ENCODE data around the gene NRIP3. TPM values are rescaled to one million over a fixed set of nuclear protein-coding genes. Genes with fewer than 3 reads are reported as not detected.

NRIP3 gene
- total and polyA plus RNA-seq, 2 of the 13 experiments (the other 11 are each of a cell fraction or from before 2014, with no cell fraction given), result 0.04 to 0.07 TPM

DNA sequence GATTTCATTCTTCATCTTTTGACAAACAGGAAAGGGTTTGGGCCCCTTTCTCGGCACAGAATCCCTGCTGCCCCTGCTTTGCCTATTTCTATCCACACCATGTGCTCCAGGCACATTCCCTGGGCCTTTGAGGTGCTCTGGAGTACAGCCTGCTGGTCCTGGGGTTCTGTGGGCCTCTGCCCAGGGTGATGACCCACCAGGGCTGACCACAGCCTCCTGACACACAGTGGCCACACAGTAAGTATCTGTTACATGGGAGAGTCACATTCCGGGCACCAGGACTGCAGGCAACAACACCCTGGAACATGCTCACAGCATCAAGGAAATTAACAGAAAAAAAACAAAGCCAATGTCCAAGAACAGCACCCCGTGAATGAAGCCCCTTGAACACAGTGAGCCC, 48.5 kb upstream of the NRIP3 start:
- in situ Hi-C loops (cut with HindIII; ENCODE audit: extremely low pct_ligation_motif_present, low pct_unique_long_range_greater_than_20kb) (no loop called here), intact Hi-C loops (cut with micrococcal nuclease; ENCODE audit: unreplicated experiment) (no loop called here)
- TF ChIP-seq ZFP90 (CRISPR knock-in tag; IDR thresholded peaks at IDR 0.05; ENCODE audit: borderline replicate concordance) (no peak), TOPORS (CRISPR knock-in tag; IDR thresholded peaks at IDR 0.05) (no peak), ZNF777 (CRISPR knock-in tag; IDR thresholded peaks at IDR 0.05) (no peak), SMC3 (IDR thresholded peaks at IDR 0.05; ENCODE audit: low read length) (no peak), RERE (CRISPR knock-in tag; IDR thresholded peaks at IDR 0.05; ENCODE audit: low read depth) (no peak), RFX1 (IDR thresholded peaks at IDR 0.05) (no peak), FOXJ3 (CRISPR knock-in tag; IDR thresholded peaks at IDR 0.05; ENCODE audit: borderline replicate concordance) (no peak), DR1 (CRISPR knock-in tag; IDR thresholded peaks at IDR 0.05) (no peak), ZFP36 (IDR thresholded peaks at IDR 0.05; ENCODE audit: borderline replicate concordance, low read depth, low read length, partially characterized antibody) (no peak), SYNCRIP (IDR thresholded peaks at IDR 0.05; ENCODE audit: insufficient read depth, low read depth, low read length) (no peak), ZNF432 (CRISPR knock-in tag; IDR thresholded peaks at IDR 0.05; ENCODE audit: borderline replicate concordance) (no peak), ZNF160 (CRISPR knock-in tag; IDR thresholded peaks at IDR 0.05) (no peak), IKZF1 (IDR thresholded peaks at IDR 0.05) (no peak), CBFB (CRISPR knock-in tag; IDR thresholded peaks at IDR 0.05) (no peak), KDM5B (CRISPR knock-in tag; IDR thresholded peaks at IDR 0.05; ENCODE audit: borderline replicate concordance) (no peak)
- TF ChIP-seq, protein P1, sequence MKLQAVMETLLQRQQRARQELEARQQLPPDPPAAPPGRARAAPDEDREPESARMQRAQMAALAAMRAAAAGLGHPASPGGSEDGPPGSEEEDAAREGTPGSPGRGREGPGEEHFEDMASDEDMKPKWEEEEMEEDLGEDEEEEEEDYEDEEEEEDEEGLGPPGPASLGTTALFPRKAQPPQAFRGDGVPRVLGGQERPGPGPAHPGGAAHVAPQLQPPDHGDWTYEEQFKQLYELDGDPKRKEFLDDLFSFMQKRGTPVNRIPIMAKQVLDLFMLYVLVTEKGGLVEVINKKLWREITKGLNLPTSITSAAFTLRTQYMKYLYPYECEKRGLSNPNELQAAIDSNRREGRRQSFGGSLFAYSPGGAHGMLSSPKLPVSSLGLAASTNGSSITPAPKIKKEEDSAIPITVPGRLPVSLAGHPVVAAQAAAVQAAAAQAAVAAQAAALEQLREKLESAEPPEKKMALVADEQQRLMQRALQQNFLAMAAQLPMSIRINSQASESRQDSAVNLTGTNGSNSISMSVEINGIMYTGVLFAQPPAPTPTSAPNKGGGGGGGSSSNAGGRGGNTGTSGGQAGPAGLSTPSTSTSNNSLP (IDR thresholded peaks at IDR 0.05; ENCODE audit: low read depth, low read length), result no peak

More for the DNA sequence above, 48.5 kb upstream of the NRIP3 start:
- Histone ChIP-seq H3K27ac (ENCODE audit: extremely low read length, insufficient read depth, low read length) (no peak overlapping the region), H3K9me3 (ENCODE audit: low read length) (no peaks in the 10 kb centered on the region), H3K4me2 (ENCODE audit: low read depth, low read length) (no peak overlapping the region), H3K79me2 (ENCODE audit: insufficient read depth, low read length) (no peaks in the 10 kb centered on the region), H3K9ac (ENCODE audit: insufficient read depth, low read depth, low read length) (no peak overlapping the region), H4K20me1 (ENCODE audit: insufficient read depth, low read length) (no peaks in the 10 kb centered on the region), H3K4me3 (replicated peaks in 1 of 3; ENCODE audit: insufficient read depth in 1 of 3, low read depth in 2 of 3, low read length in 3 of 3) (no peak overlapping the region), H2AFZ (ENCODE audit: low read length) (no peak overlapping the region), H3K36me3 (replicated peaks in 1 of 2; ENCODE audit: control insufficient read depth in 1 of 2, insufficient read depth in 2 of 2, low read length in 2 of 2) (no peaks in the 10 kb centered on the region), H3K4me1 (ENCODE audit: insufficient read depth, low read length) (no peaks in the 10 kb centered on the region), H3K27me3 (ENCODE audit: control insufficient read depth in 1 of 2, insufficient read depth in 2 of 2, low read length in 2 of 2) (peaks cover 5 to 31% of the 10 kb centered on the region in 2 experiments; a peak in 2 of 5 replicates)
- POLR2A ChIA-PET, result no interaction called here
- BruUV-seq (replicated peaks), result no TSS peak
- FAIRE-seq (no peak), ATAC-seq (no peak), DNase-seq (ENCODE audit: low spot score) (no peak)
- WGBS (ENCODE audit: low lambda C conversion rate), result 39% methylated on average over 2 of the region's 3 CpGs
- CTCF ChIA-PET (ENCODE audit: low intra/inter-chr PET ratio, low total read pairs), result no interaction called here
